ENCODE data around the gene UGT1A1. TPM values are rescaled to one million over a fixed set of nuclear protein-coding genes. Genes with fewer than 3 reads are reported as not detected.
"Not testable (repeated sequence)": the region's sequence is repeated elsewhere in the genome, so short reads cannot be mapped to it uniquely, and the experiment has no call there.

The UGT1A1 gene
- polyA plus RNA-seq, 3 donors from 2014 or later, result not detected

DNA sequence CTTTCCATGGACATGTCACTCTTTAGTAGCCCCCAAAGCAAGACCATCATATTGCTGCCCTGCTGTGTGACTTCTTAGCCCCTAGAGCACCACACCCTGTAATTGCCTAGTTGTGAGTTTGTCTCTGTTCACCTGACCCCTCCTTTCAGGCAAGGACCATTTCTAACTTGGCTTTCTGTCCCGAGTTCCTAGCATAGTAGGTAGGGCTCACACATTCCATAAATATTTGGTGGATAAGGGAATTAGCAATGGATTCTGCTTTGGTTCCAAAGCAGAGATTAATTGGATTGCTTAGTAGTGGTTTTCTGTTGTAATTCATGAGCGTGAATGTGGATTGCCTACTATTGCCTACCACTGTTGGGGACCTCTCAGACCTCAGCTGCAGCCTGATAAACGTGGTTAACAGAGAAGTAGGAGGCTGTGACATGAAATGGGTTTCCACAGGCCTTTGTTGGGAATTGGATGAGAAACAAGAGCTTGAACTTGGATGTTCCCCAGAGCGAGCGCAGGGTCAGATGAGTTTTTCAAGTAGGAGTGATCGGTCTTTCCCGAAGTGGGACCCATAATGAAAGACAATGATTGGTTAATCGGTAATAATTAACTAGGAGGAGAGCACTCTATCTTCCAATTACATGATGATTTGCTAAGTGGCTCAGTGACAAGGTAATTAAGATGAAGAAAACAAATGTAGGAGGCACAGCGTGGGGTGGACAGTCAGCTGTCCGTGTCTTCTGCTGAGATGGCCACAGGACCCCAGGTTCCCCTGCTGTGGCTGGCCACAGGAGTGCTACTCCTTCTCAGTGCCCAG is 13.4 kb upstream of the UGT1A1 start:
- Mint-ChIP-seq H3K27me3 (ENCODE audit: low read depth in 3 of 3) (peaks cover 0 to 10% (median 3%) of the 10 kb centered on the region in 3 donors), H3K36me3 (no peaks in the 10 kb centered on the region), H3K9me3 (peaks cover 0 to 15% (median 4%) of the 10 kb centered on the region in 6 donors), H3K4me3 (no peak overlapping the region), H3K4me1 (no peaks in the 10 kb centered on the region), H3K27ac (no peak overlapping the region)
- DNase-seq, result no peak

- DNase-seq, result no peak
- Mint-ChIP-seq H3K27ac (no peak overlapping the region), H3K4me3 (no peak overlapping the region), H3K9me3 (peaks cover 0 to 17% (median 4%) of the 10 kb centered on the region in 6 donors), H3K4me1 (no peaks in the 10 kb centered on the region), H3K36me3 (no peaks in the 10 kb centered on the region), H3K27me3 (ENCODE audit: low read depth in 3 of 3) (peaks cover 0 to 15% (median 5%) of the 10 kb centered on the region in 3 donors)
Observed at GRCh38 chr2:233747283-233747544, 12.9 kb upstream of the UGT1A1 start.

DNA sequence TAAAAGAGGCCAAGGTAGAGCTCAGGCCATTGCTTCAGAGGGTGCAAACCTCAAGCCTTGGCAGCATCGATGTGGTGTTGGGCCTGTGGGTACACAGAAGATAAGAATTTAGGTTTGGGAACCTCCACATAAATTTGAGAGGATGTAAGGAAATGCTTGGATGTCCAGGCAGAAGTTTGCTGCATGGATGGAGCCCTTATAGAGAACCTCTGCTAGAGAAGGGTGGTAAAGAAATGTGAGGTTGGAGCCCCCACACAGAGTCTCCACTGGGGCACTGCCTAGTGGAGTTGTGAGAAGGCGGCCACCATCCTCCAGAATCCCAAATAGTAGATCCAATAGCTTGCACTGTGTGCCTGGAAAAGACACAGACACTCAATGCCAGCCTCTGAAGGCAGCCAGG is 9.4 kb upstream of the UGT1A1 start:
- H3K36me3 Mint-ChIP-seq, H3K4me1 Mint-ChIP-seq, DNase-seq, H3K27ac Mint-ChIP-seq, H3K4me3 Mint-ChIP-seq: not testable (repeated sequence)
- H3K27me3 Mint-ChIP-seq (ENCODE audit: low read depth in 3 of 3), result peaks cover 0 to 17% (median 2%) of the 10 kb centered on the region in 3 donors
- H3K9me3 Mint-ChIP-seq, result peaks cover 0 to 17% (median 4%) of the 10 kb centered on the region in 6 donors

DNA sequence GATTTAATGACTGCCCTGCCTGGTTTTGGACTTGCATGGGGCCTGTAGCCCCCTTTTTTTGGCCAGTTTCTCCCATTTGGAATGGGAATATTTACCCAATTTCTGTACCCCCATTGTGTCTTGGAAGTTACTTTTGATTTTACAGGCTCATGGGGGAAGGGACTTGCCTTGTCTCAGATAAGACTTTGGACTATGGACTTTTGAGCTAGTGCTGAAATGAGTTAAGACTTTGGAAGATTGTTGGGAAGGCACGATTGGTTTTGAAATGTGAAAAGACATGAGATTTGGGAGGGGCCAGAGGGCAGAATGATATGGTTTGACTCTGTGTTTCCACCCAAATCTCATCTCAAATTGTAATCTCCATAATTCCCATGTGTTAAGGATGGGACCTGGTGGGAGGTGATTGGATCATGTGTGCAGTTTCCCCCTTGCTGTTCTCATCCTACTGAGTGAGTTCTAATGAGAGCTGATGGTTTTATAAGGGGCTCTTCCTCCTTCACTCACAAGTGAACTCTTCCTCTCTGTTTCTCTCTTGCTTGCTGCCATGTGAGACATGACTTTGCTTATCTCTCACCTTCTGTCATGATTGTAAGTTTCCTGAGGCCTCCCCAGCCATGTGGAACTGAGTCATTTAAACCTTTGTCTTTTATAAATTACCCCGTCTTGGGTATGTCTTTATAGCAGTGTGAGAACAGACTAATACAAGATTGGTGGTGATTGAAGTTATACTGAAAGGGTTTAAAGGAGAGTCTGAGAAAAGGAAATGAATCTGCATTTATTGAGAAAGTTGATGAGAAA is 8.7 kb upstream of the UGT1A1 start:
- H3K27ac Mint-ChIP-seq, result not testable (repeated sequence)

GRCh38 chr2:233754872-233755611 is 5.0 kb upstream of the UGT1A1 start:
- no peak overlapping the region for H3K27ac Mint-ChIP-seq
- no peak overlapping the region for H3K4me3 Mint-ChIP-seq
- H3K9me3 Mint-ChIP-seq, result peaks cover 0 to 15% (median 2%) of the 10 kb centered on the region in 6 donors
- H3K36me3 Mint-ChIP-seq, result no peaks in the 10 kb centered on the region
- H3K4me1 Mint-ChIP-seq, result no peaks in the 10 kb centered on the region
- no peak for DNase-seq
- peaks cover 0 to 10% (median 2%) of the 10 kb centered on the region in 3 donors for H3K27me3 Mint-ChIP-seq (ENCODE audit: low read depth in 3 of 3)

More for the DNA sequence above, 8.7 kb upstream of the UGT1A1 start:
- not testable (repeated sequence) for H3K4me3 Mint-ChIP-seq, H3K36me3 Mint-ChIP-seq, H3K4me1 Mint-ChIP-seq, DNase-seq
- Mint-ChIP-seq H3K27me3 (ENCODE audit: low read depth in 3 of 3) (peaks cover 0 to 17% (median 2%) of the 10 kb centered on the region in 3 donors), H3K9me3 (peaks cover 0 to 17% (median 4%) of the 10 kb centered on the region in 6 donors)

GRCh38 chr2:233756429-233757081 is 3.5 kb upstream of the UGT1A1 start:
- H3K27ac Mint-ChIP-seq, result no peak overlapping the region
- peaks cover 0 to 3% (median 0%) of the 10 kb centered on the region in 6 donors for H3K9me3 Mint-ChIP-seq
- no peaks in the 10 kb centered on the region for H3K4me1 Mint-ChIP-seq
- peaks cover 0 to 8% (median 5%) of the 10 kb centered on the region in 3 donors for H3K27me3 Mint-ChIP-seq (ENCODE audit: low read depth in 3 of 3)
- no peak overlapping the region for H3K4me3 Mint-ChIP-seq
- H3K36me3 Mint-ChIP-seq, result no peaks in the 10 kb centered on the region
- DNase-seq, result no peak

DNA sequence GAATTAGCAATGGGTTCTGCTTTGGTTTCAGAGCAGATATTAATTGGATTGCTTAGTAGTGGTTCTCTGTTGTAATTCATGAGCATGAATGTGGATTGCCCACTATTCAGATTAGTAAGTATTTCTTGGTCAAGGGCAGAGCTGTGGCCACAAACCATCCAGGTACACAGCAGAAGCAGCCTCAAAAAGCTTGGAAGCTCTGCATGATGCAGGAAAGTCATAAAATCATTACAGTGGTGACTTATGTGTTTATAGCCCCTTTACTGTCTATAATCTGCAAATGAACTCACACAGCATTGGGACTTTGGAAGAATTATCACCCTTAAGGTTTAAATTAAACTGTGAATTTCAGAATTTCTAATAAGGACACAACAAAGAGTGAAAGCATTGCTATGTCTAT is 1.9 kb upstream of the UGT1A1 start:
- Mint-ChIP-seq H3K4me3 (no peak overlapping the region), H3K27ac (no peak overlapping the region), H3K9me3 (no peaks in the 10 kb centered on the region), H3K36me3 (no peaks in the 10 kb centered on the region), H3K4me1 (no peaks in the 10 kb centered on the region), H3K27me3 (ENCODE audit: low read depth in 3 of 3) (peaks cover 0 to 3% (median 0%) of the 10 kb centered on the region in 3 donors)
- DNase-seq, result no peak

- Mint-ChIP-seq H3K4me3 (no peak overlapping the region), H3K27ac (no peak overlapping the region), H3K4me1 (no peaks in the 10 kb centered on the region), H3K27me3 (ENCODE audit: low read depth in 3 of 3) (peaks cover 0 to 6% (median 4%) of the 10 kb centered on the region in 3 donors), H3K9me3 (no peaks in the 10 kb centered on the region), H3K36me3 (no peaks in the 10 kb centered on the region)
- no peak for DNase-seq
Observed at GRCh38 chr2:233758849-233759248, 1.2 kb upstream of the UGT1A1 start.

DNA sequence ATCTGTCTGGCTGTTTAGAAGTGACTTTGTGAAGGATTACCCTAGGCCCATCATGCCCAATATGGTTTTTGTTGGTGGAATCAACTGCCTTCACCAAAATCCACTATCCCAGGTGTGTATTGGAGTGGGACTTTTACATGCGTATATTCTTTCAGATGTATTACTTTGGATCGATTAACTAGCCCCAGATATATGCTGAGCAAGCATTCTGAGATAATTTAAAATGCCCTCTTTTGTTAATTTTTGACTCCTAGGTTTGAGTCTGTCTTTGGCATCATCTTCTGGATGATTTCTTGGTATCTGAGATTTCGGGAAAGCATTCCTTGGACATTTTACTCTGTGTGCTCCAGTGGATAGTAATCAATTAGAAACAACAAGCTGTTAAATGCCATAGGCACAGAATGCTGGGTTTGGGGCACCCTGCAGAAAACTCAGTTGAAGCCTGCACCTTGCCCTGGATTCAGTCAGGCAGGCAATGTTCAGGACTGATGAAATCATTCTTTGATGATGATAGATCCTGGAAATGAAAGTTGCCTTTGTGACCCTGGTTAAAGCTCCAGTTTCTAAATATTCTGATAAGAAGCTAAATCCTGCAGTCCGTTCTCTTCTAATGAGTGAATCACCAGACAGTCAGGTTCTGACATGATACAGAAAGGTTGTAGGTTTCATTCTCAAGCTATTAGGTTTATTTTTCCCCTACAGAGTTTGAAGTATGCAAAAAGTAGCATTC is 1.1 kb downstream of the UGT1A1 start:
- no peak overlapping the region for H3K4me3 Mint-ChIP-seq
- no peak overlapping the region for H3K27ac Mint-ChIP-seq
- DNase-seq, result no peak
- H3K9me3 Mint-ChIP-seq, result no peaks in the 10 kb centered on the region
- no peaks in the 10 kb centered on the region for H3K4me1 Mint-ChIP-seq
- H3K27me3 Mint-ChIP-seq (ENCODE audit: low read depth in 3 of 3), result peaks cover 0 to 6% (median 4%) of the 10 kb centered on the region in 3 donors
- no peaks in the 10 kb centered on the region for H3K36me3 Mint-ChIP-seq

DNA sequence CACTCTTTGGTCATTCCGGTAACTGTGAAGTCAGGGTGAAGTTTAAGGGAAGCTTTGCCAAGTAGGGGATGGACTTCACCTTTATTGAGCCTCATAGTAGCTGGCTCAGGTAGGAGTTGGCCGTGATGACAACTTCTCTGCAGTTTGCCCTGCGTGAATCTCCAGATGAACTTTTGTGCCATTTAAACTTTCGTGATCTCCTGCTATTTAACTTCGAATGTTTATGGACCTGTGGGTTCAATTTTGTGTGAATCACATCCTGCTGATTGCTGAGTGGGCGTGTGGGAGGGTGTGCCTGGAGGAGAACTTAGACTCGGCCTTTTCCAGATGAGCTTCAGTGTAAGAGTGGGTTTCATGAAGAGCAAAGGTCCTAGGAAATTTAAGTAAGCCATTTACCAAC is 4.2 kb downstream of the UGT1A1 start:
- no peak overlapping the region for H3K27ac Mint-ChIP-seq
- peaks cover 0 to 9% (median 6%) of the 10 kb centered on the region in 3 donors for H3K27me3 Mint-ChIP-seq (ENCODE audit: low read depth in 3 of 3)
- no peak for DNase-seq
- no peak overlapping the region for H3K4me3 Mint-ChIP-seq
- no peaks in the 10 kb centered on the region for H3K4me1 Mint-ChIP-seq
- H3K9me3 Mint-ChIP-seq, result peaks cover 0 to under 1% (median 0%) of the 10 kb centered on the region in 6 donors
- no peaks in the 10 kb centered on the region for H3K36me3 Mint-ChIP-seq

DNA sequence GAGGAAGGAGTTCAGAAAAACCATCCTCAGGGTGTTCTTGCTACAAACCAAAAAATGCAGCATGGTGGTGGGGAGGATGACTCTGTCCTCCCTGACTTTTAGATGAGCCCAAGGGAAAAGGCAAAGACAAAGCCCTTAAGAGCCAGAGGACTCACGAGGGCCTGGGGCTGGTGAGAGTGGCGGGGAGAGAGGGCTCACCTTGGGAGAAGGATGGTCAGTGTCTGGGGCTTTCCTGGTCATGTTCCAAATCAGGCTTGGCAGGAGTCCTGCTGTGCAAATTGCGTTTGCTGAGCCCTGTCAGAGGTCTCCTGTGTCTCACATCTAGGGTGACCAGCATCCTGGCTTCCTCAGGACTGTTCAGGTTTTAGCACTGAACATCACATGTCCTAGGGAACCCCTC is 4.7 kb downstream of the UGT1A1 start:
- peaks cover 0 to 2% (median 0%) of the 10 kb centered on the region in 6 donors for H3K9me3 Mint-ChIP-seq
- H3K27me3 Mint-ChIP-seq (ENCODE audit: low read depth in 3 of 3), result peaks cover 0 to 10% (median 6%) of the 10 kb centered on the region in 3 donors
- no peaks in the 10 kb centered on the region for H3K36me3 Mint-ChIP-seq
- no peak for DNase-seq
- H3K27ac Mint-ChIP-seq, result no peak overlapping the region
- no peak overlapping the region for H3K4me3 Mint-ChIP-seq
- no peaks in the 10 kb centered on the region for H3K4me1 Mint-ChIP-seq

DNA sequence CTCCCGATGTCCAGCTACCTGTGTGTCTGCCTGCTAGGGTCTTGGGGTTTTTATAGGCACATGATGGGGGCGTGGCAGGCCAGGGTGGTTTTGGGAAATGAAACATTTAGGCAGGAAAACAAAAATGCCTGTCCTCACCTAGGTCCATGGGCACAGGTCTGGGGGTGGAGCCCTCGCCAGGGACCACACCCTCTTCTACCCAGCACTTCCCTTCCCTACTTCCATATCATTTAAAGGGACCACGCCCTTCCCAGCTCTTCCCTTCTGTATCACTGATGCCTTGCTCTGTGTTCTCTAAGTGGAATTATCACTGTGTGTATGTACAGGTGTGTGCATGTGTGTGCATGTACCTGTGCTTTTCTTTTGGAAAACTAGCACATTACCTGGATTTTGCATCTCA is 6.3 kb downstream of the UGT1A1 start:
- DNase-seq, result no peak
- H3K27me3 Mint-ChIP-seq (ENCODE audit: low read depth in 3 of 3), result peaks cover 0 to 17% (median 3%) of the 10 kb centered on the region in 3 donors
- no peaks in the 10 kb centered on the region for H3K4me1 Mint-ChIP-seq
- peaks cover 0 to 2% (median 0%) of the 10 kb centered on the region in 6 donors for H3K9me3 Mint-ChIP-seq
- H3K27ac Mint-ChIP-seq, result no peak overlapping the region
- no peaks in the 10 kb centered on the region for H3K36me3 Mint-ChIP-seq
- H3K4me3 Mint-ChIP-seq, result no peak overlapping the region

DNA sequence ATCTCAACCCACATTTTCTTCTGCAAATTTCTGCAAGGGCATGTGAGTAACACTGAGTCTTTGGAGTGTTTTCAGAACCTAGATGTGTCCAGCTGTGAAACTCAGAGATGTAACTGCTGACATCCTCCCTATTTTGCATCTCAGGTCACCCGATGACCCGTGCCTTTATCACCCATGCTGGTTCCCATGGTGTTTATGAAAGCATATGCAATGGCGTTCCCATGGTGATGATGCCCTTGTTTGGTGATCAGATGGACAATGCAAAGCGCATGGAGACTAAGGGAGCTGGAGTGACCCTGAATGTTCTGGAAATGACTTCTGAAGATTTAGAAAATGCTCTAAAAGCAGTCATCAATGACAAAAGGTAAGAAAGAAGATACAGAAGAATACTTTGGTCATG is 8.0 kb downstream of the UGT1A1 start:
- no peak overlapping the region for H3K27ac Mint-ChIP-seq
- no peak overlapping the region for H3K4me3 Mint-ChIP-seq
- no peaks in the 10 kb centered on the region for H3K4me1 Mint-ChIP-seq
- H3K9me3 Mint-ChIP-seq, result peaks cover 0 to 2% (median 0%) of the 10 kb centered on the region in 6 donors
- no peaks in the 10 kb centered on the region for H3K36me3 Mint-ChIP-seq
- DNase-seq, result no peak
- peaks cover 0 to 17% (median 8%) of the 10 kb centered on the region in 3 donors for H3K27me3 Mint-ChIP-seq (ENCODE audit: low read depth in 3 of 3)

Data from immature natural killer cell (primary cell).